IMR-90 (cell line): ENCODE data around the gene GPR84. TPM values are rescaled to one million over a fixed set of nuclear protein-coding genes. Genes with fewer than 3 reads are reported as not detected.

Experiments
- ATAC-seq: fragments of 200-7000 bp; cut with Tn5 transposase; 2 replicates; pipeline ENCODE4 v1.9.1; 2020; ENCODE audit warnings: low read depth, mild to moderate bottlenecking, moderate library complexity
- BruUV-seq: library from RNA; stranded (reverse); fragments of 400-500 nt; replicated peaks from 2 replicates; lab custom pipeline; 2021; lab: Mats Ljungman, UMichigan
- CTCF ChIA-PET: fragments of 300-600 bp; formaldehyde crosslinking; extraction: SDS; loops from one replicate; lab custom pipeline; 2021; ENCODE audit warnings: antibody characterized with exemption; lab: Yijun Ruan, JAX
- POLR2A ChIA-PET: fragments of 300-600 bp; sonication (Branson Sonifier 250); formaldehyde crosslinking; loops from one replicate; lab custom pipeline; 2022; ENCODE audit warnings: antibody characterized with exemption; ENCODE audit not compliant: unreplicated experiment; lab: Charles Lee
- DNase-seq: peaks from one replicate; pipeline ENCODE4 v3.0.0; 2013
- H2AFZ ChIP-seq: replicated peaks from 2 replicates; pipeline ENCODE3; 2013; ENCODE audit warnings: low read length, mild to moderate bottlenecking; ENCODE audit not compliant: poor library complexity
- H2AK5ac ChIP-seq: 2 replicates; pipeline ENCODE4 v1.6.1; 2013; ENCODE audit warnings: low read depth, low read length, inconsistent platforms
- H2AK9ac ChIP-seq: replicated peaks from 2 replicates; pipeline ENCODE3; 2013; ENCODE audit warnings: mild to moderate bottlenecking, low read depth, low read length, moderate library complexity; ENCODE audit not compliant: poor library complexity
- H2BK120ac ChIP-seq: 2 replicates; pipeline ENCODE4 v1.6.1; 2013; ENCODE audit warnings: low read depth, low read length, inconsistent platforms
- H2BK15ac ChIP-seq: 3 replicates; pipeline ENCODE4 v1.6.1; 2013; ENCODE audit warnings: low read depth, low read length, inconsistent platforms
- H2BK20ac ChIP-seq: 2 replicates; pipeline ENCODE4 v1.6.1; 2013; ENCODE audit warnings: low read depth, mild to moderate bottlenecking, inconsistent platforms, low read length, moderate library complexity
- H2BK5ac ChIP-seq: 2 replicates; pipeline ENCODE4 v1.6.1; 2013; ENCODE audit warnings: mild to moderate bottlenecking, low read depth, low read length, inconsistent platforms; ENCODE audit not compliant: poor library complexity, severe bottlenecking
- H3K14ac ChIP-seq: replicated peaks from 2 replicates; pipeline ENCODE4 v1.6.1; 2013; ENCODE audit warnings: low read depth, low read length, inconsistent platforms
- H3K18ac ChIP-seq: 2 replicates; pipeline ENCODE4 v1.6.1; 2013; ENCODE audit warnings: low read depth, low read length, control low read depth
- H3K23ac ChIP-seq: 2 replicates; pipeline ENCODE4 v1.6.1; 2013; ENCODE audit warnings: low read depth, low read length, inconsistent platforms
- H3K27ac ChIP-seq: 2 replicates; pipeline ENCODE4 v1.5.1; 2013; ENCODE audit warnings: mild to moderate bottlenecking, control low read depth, low read length; ENCODE audit not compliant: insufficient read depth
- H3K27me3 ChIP-seq: 2 replicates; pipeline ENCODE4 v1.6.1; 2013; ENCODE audit warnings: low read length; ENCODE audit not compliant: control insufficient read depth, insufficient read depth
- H3K36me3 ChIP-seq: 2 replicates; pipeline ENCODE4 v1.6.1; 2013; ENCODE audit warnings: low read length, mixed read lengths; ENCODE audit not compliant: control insufficient read depth, insufficient read depth
- H3K4ac ChIP-seq: 2 replicates; pipeline ENCODE4 v1.6.1; 2013; ENCODE audit warnings: low read depth, low read length, inconsistent platforms
- H3K4me1 ChIP-seq: 2 replicates; pipeline ENCODE4 v1.6.1; 2013; ENCODE audit warnings: low read length, mixed read lengths; ENCODE audit not compliant: control insufficient read depth, insufficient read depth
- H3K4me2 ChIP-seq: 2 replicates; pipeline ENCODE4 v1.6.1; 2013; ENCODE audit warnings: low read depth, mild to moderate bottlenecking, control low read depth, low read length, moderate library complexity
- H3K4me3 ChIP-seq: 2 replicates; pipeline ENCODE4 v1.5.1; 2013; ENCODE audit warnings: low read depth, mild to moderate bottlenecking, control low read depth, low read length, moderate library complexity; ENCODE audit not compliant: insufficient read depth
- H3K56ac ChIP-seq: 2 replicates; pipeline ENCODE4 v1.6.1; 2013; ENCODE audit warnings: low read length, inconsistent platforms; ENCODE audit not compliant: insufficient read depth; ENCODE audit errors: extremely low read depth
- H3K79me1 ChIP-seq, 2 experiments: 2 replicates each; pipeline ENCODE4 v1.6.1; 2013; ENCODE audit warnings: low read length in 2 of 2, inconsistent platforms in 1 of 2, low read depth in 1 of 2
- H3K9ac ChIP-seq: 2 replicates; pipeline ENCODE4 v1.6.1; 2013; ENCODE audit warnings: low read depth, low read length, control low read depth
- H3K9me1 ChIP-seq: 2 replicates; pipeline ENCODE4 v1.6.1; 2013; ENCODE audit warnings: low read length, inconsistent platforms; ENCODE audit not compliant: insufficient read depth
- H3K9me3 ChIP-seq: 2 replicates; pipeline ENCODE4 v1.6.1; 2013; ENCODE audit warnings: low read length; ENCODE audit not compliant: control insufficient read depth, insufficient read depth
- H4K20me1 ChIP-seq: 2 replicates; pipeline ENCODE4 v1.6.1; 2013; ENCODE audit warnings: low read length, inconsistent platforms; ENCODE audit not compliant: insufficient read depth
- H4K5ac ChIP-seq: 2 replicates; pipeline ENCODE4 v1.6.1; 2013; ENCODE audit warnings: mild to moderate bottlenecking, low read depth, low read length, control low read depth
- H4K8ac ChIP-seq, 2 experiments: 2 replicates each; pipeline ENCODE4 v1.6.1; 2013; ENCODE audit warnings: low read depth in 2 of 2, low read length in 2 of 2, control low read depth in 1 of 2, inconsistent platforms in 1 of 2
- H4K91ac ChIP-seq: 2 replicates; pipeline ENCODE4 v1.6.1; 2013; ENCODE audit warnings: low read depth, low read length, inconsistent platforms; ENCODE audit not compliant: insufficient read depth
- MXI1 ChIP-seq: IDR thresholded peaks from 2 replicates; pipeline ENCODE4 v1.6.1; 2012; ENCODE audit warnings: low read depth, mild to moderate bottlenecking, low read length, moderate library complexity, borderline replicate concordance
- WGBS, 2 experiments: methylation state at CpG; one replicate each; pipeline versions ENCODE4 v1.1.5 to v1.1.7; 2013; ENCODE audit warnings: missing lambda C conversion rate in 2 of 2; ENCODE audit not compliant: insufficient read length in 1 of 2; ENCODE audit errors: extremely low coverage in 2 of 2; 5-methylcytosine and 5-hydroxymethylcytosine counted together
- dilution Hi-C: fragments of 300-500 bp; cut with HindIII; formaldehyde crosslinking; loops from one replicate; pipeline ENCODE4 v1.14.3; 2018; ENCODE audit warnings: low sequenced_read_pairs; ENCODE audit not compliant: unreplicated experiment
- in situ Hi-C: fragments of 300-500 bp; cut with MboI; formaldehyde crosslinking; loops from 3 replicates; pipeline ENCODE4 v1.14.3; 2019; ENCODE audit warnings: low sequenced_read_pairs, inconsistent platforms, mixed read lengths
- intact Hi-C: fragments of 100-400 bp; cut with micrococcal nuclease; formaldehyde crosslinking; loops from 2 replicates; pipeline ENCODE4 v1.10.0; 2022
- polyA plus RNA-seq, 3 experiments: library from polyadenylated mRNA; depleted of rRNA; stranded (reverse); fragments of >200 nt; gene quantifications; 2 replicates each; pipeline ENCODE4 v1.2.3, GENCODE V29; 2012; ENCODE audit warnings: low replicate concordance in 1 of 3
- total RNA-seq: library from RNA; depleted of rRNA; stranded (reverse); fragments of >200 nt; gene quantifications from 2 replicates; pipeline ENCODE4 v1.2.3, GENCODE V29; 2012

GPR84 gene
- total and polyA plus RNA-seq, 2 of the 4 experiments (the other 2 are of a cell fraction) = not detected

DNA sequence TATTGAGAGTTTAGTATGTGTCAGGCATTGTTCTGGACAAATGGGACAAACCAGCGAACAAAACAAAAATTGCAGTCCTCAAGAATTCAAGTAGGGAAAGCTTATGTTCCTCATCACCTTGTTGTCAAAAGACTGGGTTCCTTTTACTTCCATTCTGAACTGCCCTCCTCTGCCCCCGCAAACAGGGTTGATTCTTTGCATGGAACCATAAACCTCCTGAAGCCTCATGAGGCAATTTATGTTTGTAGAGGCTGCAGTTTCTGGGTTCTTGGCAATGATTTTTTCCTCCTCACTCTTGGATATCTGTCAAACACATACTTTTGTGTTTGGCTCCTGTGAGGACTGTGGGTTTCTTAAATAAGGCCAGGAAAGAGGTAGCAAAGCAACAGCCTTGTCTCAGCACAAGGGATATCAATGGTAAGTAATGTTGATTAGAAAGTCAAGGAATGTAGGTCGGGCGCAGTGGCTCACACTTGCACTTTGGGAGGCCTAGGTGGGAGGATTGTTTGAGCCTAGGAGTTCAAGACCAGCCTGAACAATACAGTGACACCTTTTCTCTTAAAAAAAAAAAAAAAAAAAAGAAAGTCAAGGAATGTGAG lies 25.5 kb downstream of the GPR84 start:
- no TSS peak for BruUV-seq
- dilution Hi-C loops (no loop called here), intact Hi-C loops (loop anchor here (2.0 kb wide), 1 partner anchor 20 kb away; no protein-coding TSS in a partner anchor), in situ Hi-C loops (no loop called here)
- Histone ChIP-seq H2BK120ac (no peak overlapping the region), H3K4me3 (no peak overlapping the region), H4K91ac (no peak overlapping the region), H3K56ac (no peak overlapping the region), H3K4ac (peak overlapping the region; percentile 22; the same call in 1 of the 2 replicates), H2BK20ac (peak overlapping the region; percentile 7; the same call in 1 of the 2 replicates), H3K14ac (peak overlapping the region; percentile 61), H3K36me3 (peaks cover 15% of the 10 kb centered on the region), H4K5ac (no peak overlapping the region), H3K23ac (peak overlapping the region; percentile 45; the same call in 1 of the 2 replicates), H3K18ac (no peak overlapping the region), H3K27me3 (no peaks in the 10 kb centered on the region), H2BK15ac (no peak overlapping the region; the same call in 2 of the 3 replicates), H2AK9ac (no peak overlapping the region), H2BK5ac (peak overlapping the region; percentile 8), H2AK5ac (peak overlapping the region; percentile 49; the same call in 1 of the 2 replicates), H4K8ac (no peak overlapping the region), H3K27ac (peak overlapping the region; percentile 48; the same call in 1 of the 2 replicates), H4K20me1 (peaks cover 41% of the 10 kb centered on the region), H3K9me3 (no peaks in the 10 kb centered on the region), H3K9me1 (peaks cover 25% of the 10 kb centered on the region), H3K4me1 (peaks cover 40% of the 10 kb centered on the region), H3K4me2 (peak overlapping the region; percentile 26), H3K9ac (no peak overlapping the region), H3K79me1 (peaks cover 43 to 80% of the 10 kb centered on the region in 2 experiments), H2AFZ (no peak overlapping the region)
- DNase-seq (peak; percentile 56), ATAC-seq (0 out of 2 replicates have a peak, but pooled peaks have one; percentile 7)
- no CpG with 5 or more reads among the region's 4 CpGs for WGBS, 2 experiments
- TF ChIP-seq MXI1 = no peak
- ChIA-PET CTCF (no interaction called here), POLR2A (interaction anchor here (1.7 kb wide), 1 partner anchor 14 kb away, joined by 7 read pairs; the partner anchor contains the start of gene COPZ1)
